Measurements from ENCODE around the gene ISOC2.

The ISOC2 gene, protein sequence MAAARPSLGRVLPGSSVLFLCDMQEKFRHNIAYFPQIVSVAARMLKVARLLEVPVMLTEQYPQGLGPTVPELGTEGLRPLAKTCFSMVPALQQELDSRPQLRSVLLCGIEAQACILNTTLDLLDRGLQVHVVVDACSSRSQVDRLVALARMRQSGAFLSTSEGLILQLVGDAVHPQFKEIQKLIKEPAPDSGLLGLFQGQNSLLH

DNA sequence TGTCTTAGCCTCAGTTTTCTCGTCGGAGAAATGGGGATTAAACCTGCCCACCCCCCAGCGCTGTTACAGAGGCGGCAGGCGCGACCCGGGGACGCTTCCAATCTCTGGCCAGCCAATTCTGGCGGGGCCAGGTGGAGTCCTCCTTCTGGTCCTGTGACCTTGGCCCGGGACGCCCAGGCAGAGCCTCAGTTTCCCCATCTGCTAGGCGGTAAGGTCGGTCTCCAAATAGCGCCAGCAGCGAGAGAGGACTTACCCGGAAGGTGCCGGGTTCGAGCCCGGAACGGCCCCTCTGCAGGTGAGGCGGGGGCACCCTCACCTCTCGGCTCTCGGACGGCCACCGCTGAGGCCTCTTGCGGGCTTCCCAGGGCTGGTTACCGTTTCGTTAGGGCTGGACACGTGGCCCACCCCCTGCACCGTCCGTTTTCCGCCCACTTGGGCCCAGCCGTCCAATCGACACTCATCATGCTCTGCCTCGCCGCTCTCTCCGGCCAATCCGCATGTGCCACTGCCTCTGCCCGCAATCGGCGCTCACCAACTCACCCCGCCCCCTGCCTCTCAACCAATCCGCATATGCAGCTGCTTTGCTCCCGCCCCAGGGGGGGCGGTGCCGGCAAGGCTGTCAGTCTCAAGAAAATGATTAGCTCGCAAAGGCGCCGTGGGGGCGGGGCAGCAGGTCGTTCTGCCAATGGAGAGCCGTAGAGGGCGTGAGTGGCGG, at the start of gene ISOC2:
Gene ISOC2 (minus strand): TSS at position 384 of the 715 bp plus-strand sequence. CDS start 5,156 bp downstream, outside the sequence.
- Histone ChIP-seq H3K9ac (ENCODE audit: low read length in 2 of 2) (peak within 1 kb of the TSS; percentile 87 to 91), H3K36me3 (ENCODE audit: control insufficient read depth in 2 of 2, insufficient read depth in 2 of 2, low read length in 2 of 2) (no peaks in the 10 kb centered on the region), H3K27me3 (ENCODE audit: control insufficient read depth in 1 of 2, insufficient read depth in 2 of 2, low read length in 2 of 2) (no peaks in the 10 kb centered on the region), H3K4me1 (ENCODE audit: control insufficient read depth, insufficient read depth, low read length) (peaks cover 29% of the 10 kb centered on the region), H3K9me3 (ENCODE audit: control insufficient read depth in 2 of 2, low read length in 2 of 2) (no peaks in the 10 kb centered on the region), H3K27ac (ENCODE audit: low read length) (peak within 1 kb of the TSS; percentile 91), H3K4me3 (ENCODE audit: low read length in 2 of 2) (peak within 1 kb of the TSS; percentile 91 to 93)

DNA sequence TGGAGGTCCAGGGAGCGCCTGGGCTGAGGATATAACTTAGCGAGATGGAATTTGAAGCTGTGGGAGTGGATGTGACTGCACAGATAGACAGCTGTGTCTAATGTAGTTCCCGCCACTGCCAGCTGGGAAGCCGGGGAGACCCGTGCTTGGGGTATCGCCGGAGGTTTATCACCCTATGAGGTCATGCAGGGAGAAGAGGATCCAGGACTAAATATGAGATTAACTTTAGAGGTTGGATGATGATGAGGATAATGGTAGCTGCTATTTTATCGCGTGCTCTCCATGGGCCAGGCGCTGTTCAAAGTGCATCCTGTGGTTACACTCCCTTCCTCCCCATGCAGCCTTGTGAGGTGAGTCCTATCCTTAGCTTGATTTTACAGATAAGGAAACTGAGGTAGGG, 46.7 kb upstream of the ISOC2 start:
- no peak overlapping the region for H3K4me3 ChIP-seq (ENCODE audit: low read length in 2 of 2)
- H3K27me3 ChIP-seq (ENCODE audit: control insufficient read depth in 1 of 2, insufficient read depth in 2 of 2, low read length in 2 of 2): no peaks in the 10 kb centered on the region
- H3K9me3 ChIP-seq (ENCODE audit: control insufficient read depth in 2 of 2, low read length in 2 of 2): no peaks in the 10 kb centered on the region
- no peak overlapping the region for H3K9ac ChIP-seq (ENCODE audit: low read length in 2 of 2)
- peaks cover 3 to 7% of the 10 kb centered on the region in 2 donors for H3K36me3 ChIP-seq (ENCODE audit: control insufficient read depth in 2 of 2, insufficient read depth in 2 of 2, low read length in 2 of 2)
- H3K27ac ChIP-seq (ENCODE audit: low read length): no peak overlapping the region
- peaks cover 10% of the 10 kb centered on the region for H3K4me1 ChIP-seq (ENCODE audit: control insufficient read depth, insufficient read depth, low read length)

DNA sequence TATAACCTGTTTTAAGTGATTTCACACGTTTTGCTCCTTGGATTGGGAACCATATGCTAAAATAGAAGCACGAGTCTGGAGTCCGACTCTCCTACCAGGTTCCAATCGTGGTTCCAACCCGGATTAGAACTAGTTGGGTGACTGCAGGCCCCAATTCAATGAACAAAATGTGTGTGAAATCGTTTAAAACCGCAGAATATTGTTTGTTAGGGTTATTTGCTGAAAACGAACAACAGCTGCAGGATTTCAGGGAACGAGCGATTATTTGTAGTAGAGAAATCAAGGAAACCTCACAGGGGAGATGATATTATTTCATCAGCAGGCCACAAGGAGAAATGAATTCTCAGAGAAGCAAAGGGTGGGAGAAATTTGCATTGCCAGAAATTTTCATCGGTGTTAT, 43.5 kb upstream of the ISOC2 start:
- Histone ChIP-seq H3K9ac (ENCODE audit: low read length in 2 of 2) (no peak overlapping the region), H3K27me3 (ENCODE audit: control insufficient read depth in 1 of 2, insufficient read depth in 2 of 2, low read length in 2 of 2) (no peaks in the 10 kb centered on the region), H3K4me1 (ENCODE audit: control insufficient read depth, insufficient read depth, low read length) (peaks cover 10% of the 10 kb centered on the region), H3K9me3 (ENCODE audit: control insufficient read depth in 2 of 2, low read length in 2 of 2) (no peaks in the 10 kb centered on the region), H3K36me3 (ENCODE audit: control insufficient read depth in 2 of 2, insufficient read depth in 2 of 2, low read length in 2 of 2) (peaks cover 8 to 16% of the 10 kb centered on the region in 2 donors), H3K27ac (ENCODE audit: low read length) (no peak overlapping the region), H3K4me3 (ENCODE audit: low read length in 2 of 2) (no peak overlapping the region)

DNA sequence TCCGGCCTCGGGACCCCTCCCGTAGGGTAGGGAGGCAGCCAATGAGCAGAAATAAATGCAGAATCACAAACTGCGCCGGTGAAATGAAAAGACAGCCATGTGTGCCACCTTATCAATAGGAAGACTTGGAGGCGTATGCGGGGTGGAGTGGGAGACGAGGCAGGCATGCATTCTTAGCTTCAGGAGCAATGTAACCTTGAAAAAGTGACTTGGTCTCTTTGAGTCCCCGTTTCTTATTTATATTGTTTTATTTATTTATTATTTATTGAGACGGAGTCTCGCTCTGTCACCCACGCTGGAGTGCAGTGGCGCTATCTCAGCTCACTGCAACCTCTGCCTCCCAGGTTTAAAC, 42.8 kb upstream of the ISOC2 start:
- Histone ChIP-seq H3K4me3 (ENCODE audit: low read length in 2 of 2) (peak overlapping the region in 1 of 2 donors; percentile 78), H3K27ac (ENCODE audit: low read length) (no peak overlapping the region), H3K4me1 (ENCODE audit: control insufficient read depth, insufficient read depth, low read length) (peaks cover 11% of the 10 kb centered on the region), H3K9me3 (ENCODE audit: control insufficient read depth in 2 of 2, low read length in 2 of 2) (no peaks in the 10 kb centered on the region), H3K36me3 (ENCODE audit: control insufficient read depth in 2 of 2, insufficient read depth in 2 of 2, low read length in 2 of 2) (peaks cover 8 to 18% of the 10 kb centered on the region in 2 donors), H3K9ac (ENCODE audit: low read length in 2 of 2) (no peak overlapping the region), H3K27me3 (ENCODE audit: control insufficient read depth in 1 of 2, insufficient read depth in 2 of 2, low read length in 2 of 2) (no peaks in the 10 kb centered on the region)

DNA sequence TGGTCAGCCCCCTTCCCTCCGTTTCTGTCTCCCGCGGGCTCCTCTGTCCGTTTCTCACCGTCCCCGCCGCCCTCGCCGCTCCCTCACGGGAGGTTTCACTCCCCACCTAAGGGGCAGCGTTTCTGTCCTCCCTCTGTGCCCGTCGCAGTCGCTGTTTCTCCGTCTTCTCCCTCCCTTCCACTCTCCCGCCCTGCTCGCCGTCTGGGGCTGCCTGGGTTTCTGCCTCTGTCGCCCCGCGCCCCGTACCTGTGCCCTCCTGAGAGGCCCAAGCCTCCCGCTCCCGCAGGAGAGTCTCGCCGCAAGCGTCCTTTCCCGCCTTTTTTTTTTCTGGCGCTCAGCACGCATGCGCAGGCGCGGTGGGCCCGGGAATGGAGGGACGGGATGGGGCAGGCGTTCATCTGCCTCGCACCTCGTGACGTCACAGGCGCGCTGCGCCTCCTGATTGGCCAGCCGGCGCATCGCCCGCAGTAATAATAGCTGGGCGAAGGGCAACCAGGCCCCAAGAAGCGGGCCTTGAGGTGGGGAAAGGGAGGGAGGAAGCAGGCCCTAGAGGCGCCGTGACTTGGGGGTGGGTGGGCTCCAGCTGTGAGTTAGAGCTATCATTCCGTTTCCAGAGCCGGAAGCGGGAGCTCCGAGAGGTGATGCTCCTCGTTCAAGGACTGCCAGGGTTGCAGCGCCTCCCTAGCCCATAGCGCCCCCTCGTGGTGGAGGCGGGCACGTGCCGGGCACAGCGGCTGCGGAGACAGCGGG, 42.2 kb upstream of the ISOC2 start:
- Histone ChIP-seq H3K4me1 (ENCODE audit: control insufficient read depth, insufficient read depth, low read length) (peaks cover 16% of the 10 kb centered on the region), H3K36me3 (ENCODE audit: control insufficient read depth in 2 of 2, insufficient read depth in 2 of 2, low read length in 2 of 2) (peaks cover 8 to 18% of the 10 kb centered on the region in 2 donors), H3K27ac (ENCODE audit: low read length) (peak overlapping the region; percentile 53), H3K4me3 (ENCODE audit: low read length in 2 of 2) (peak overlapping the region; percentile 47 to 78), H3K9me3 (ENCODE audit: control insufficient read depth in 2 of 2, low read length in 2 of 2) (no peaks in the 10 kb centered on the region), H3K9ac (ENCODE audit: low read length in 2 of 2) (no peak overlapping the region), H3K27me3 (ENCODE audit: control insufficient read depth in 1 of 2, insufficient read depth in 2 of 2, low read length in 2 of 2) (no peaks in the 10 kb centered on the region)

DNA sequence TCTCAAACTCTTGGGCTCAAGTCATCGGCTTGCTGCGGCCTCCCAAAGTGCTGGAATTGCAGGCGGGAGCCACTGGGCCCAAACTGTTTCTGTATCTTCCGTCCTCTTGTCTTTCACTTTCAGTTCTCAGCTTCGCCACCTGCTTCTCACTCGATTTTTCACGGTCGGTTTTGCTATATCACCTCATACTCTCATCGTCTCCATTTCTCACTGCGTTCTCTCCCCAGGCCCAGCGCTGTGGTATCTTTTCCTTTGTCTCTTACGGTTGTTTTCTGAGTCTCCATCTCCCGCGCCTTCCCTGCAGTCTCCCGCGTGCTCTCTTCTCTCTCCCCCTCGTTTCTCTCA, 41.7 kb upstream of the ISOC2 start:
- Histone ChIP-seq H3K9me3 (ENCODE audit: control insufficient read depth in 2 of 2, low read length in 2 of 2) (no peaks in the 10 kb centered on the region), H3K4me3 (ENCODE audit: low read length in 2 of 2) (no peak overlapping the region), H3K27me3 (ENCODE audit: control insufficient read depth in 1 of 2, insufficient read depth in 2 of 2, low read length in 2 of 2) (no peaks in the 10 kb centered on the region), H3K4me1 (ENCODE audit: control insufficient read depth, insufficient read depth, low read length) (peaks cover 22% of the 10 kb centered on the region), H3K9ac (ENCODE audit: low read length in 2 of 2) (no peak overlapping the region), H3K36me3 (ENCODE audit: control insufficient read depth in 2 of 2, insufficient read depth in 2 of 2, low read length in 2 of 2) (peaks cover 8 to 18% of the 10 kb centered on the region in 2 donors), H3K27ac (ENCODE audit: low read length) (no peak overlapping the region)

DNA sequence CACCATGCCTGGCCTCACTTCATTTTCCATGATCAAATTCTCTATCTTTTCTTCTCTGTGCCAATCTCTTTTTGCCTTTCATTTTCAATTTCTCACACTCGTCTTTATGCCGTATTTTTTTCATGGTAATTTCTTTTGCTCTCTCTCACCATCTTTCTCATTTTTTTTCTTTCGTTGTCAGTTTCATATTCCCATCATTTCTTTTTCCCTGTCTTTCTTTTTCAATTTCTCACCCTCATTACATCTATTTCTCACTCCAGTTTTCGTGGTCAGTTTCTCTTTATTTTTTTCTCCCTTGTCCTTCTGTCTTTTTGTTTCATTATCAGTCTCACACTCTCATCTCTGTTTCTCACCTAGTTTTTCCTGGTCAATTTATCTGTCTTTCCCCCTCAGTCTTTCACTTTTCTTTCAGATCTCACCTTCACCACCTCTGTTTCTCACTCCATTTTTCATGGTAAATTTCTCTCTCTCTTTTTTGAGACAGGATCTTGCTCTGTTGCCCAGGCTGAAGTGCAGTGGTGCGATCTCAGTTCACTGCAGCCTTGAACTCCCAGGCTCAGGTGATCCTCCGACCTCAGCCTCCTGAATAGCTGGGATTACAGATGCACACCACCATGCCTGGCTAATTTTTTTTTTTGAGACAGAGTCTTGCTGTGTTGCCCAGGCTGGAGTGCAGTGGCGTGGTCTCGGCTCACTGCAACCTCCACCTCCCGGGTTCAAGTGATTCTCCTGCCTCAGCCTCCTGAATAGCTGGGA, 40.9 kb upstream of the ISOC2 start:
- Histone ChIP-seq H3K9ac (ENCODE audit: low read length in 2 of 2) (no peak overlapping the region), H3K36me3 (ENCODE audit: control insufficient read depth in 2 of 2, insufficient read depth in 2 of 2, low read length in 2 of 2) (peaks cover 8 to 17% of the 10 kb centered on the region in 2 donors), H3K4me3 (ENCODE audit: low read length in 2 of 2) (no peak overlapping the region), H3K4me1 (ENCODE audit: control insufficient read depth, insufficient read depth, low read length) (peaks cover 25% of the 10 kb centered on the region), H3K9me3 (ENCODE audit: control insufficient read depth in 2 of 2, low read length in 2 of 2) (no peaks in the 10 kb centered on the region), H3K27ac (ENCODE audit: low read length) (no peak overlapping the region), H3K27me3 (ENCODE audit: control insufficient read depth in 1 of 2, insufficient read depth in 2 of 2, low read length in 2 of 2) (no peaks in the 10 kb centered on the region)

DNA sequence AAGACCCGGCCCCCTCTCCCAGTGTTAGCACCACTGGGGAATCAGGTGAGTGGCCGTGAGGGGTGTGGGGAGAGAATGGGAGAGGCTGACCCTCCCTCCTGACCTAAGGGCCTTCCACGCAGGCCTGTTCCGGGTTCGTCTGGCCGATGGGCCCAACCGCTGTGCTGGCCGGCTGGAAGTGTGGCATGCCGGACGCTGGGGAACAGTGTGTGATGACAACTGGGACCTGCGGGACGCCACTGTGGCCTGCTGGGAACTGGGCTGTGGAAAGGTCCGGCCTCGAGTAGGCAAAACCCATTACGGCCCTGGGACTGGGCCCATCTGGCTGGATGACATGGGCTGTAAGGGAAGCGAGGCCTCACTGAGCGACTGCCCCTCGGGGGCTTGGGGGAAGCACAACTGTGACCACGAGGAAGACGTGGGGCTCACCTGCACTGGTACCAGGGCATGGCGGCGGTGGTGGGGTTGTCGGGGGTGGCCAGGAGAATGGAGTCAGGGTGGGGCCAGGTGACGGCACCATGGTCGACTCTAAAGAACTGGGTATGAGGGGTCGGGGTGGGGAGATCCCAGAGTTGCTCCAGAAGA, 39.0 kb upstream of the ISOC2 start:
- Histone ChIP-seq H3K27ac (ENCODE audit: low read length) (no peak overlapping the region), H3K4me3 (ENCODE audit: low read length in 2 of 2) (no peak overlapping the region), H3K36me3 (ENCODE audit: control insufficient read depth in 2 of 2, insufficient read depth in 2 of 2, low read length in 2 of 2) (peaks cover 10 to 22% of the 10 kb centered on the region in 2 donors), H3K9me3 (ENCODE audit: control insufficient read depth in 2 of 2, low read length in 2 of 2) (no peaks in the 10 kb centered on the region), H3K27me3 (ENCODE audit: control insufficient read depth in 1 of 2, insufficient read depth in 2 of 2, low read length in 2 of 2) (no peaks in the 10 kb centered on the region), H3K9ac (ENCODE audit: low read length in 2 of 2) (no peak overlapping the region), H3K4me1 (ENCODE audit: control insufficient read depth, insufficient read depth, low read length) (peaks cover 27% of the 10 kb centered on the region)

DNA sequence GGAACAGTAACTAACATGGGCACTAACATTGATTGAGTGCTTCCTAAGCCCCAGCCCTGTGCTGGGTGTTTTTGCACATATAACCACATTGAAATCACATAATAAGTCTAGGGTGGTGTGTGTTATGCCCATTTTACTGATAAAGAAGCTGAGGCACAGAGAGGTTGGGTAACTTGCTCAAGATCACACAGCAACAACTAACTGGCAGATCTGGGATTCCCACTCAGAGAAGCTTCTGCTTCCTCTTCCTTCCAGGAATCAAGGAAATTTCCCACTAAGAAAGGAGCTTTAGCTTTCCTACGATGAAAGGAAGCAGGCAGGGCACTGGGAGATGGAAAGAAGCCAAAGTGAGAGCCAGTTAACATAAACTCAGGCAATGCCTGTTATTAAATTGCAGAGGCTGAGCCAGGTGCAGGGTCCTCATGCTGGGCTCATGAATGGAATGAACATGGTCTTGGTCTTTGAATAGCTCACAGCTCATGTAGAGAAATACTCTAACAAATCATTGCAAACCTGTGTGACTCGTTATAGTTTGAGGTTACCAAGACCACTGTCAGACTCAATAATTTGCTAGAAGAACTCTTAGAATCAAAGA, 36.9 kb upstream of the ISOC2 start:
- Histone ChIP-seq H3K4me1 (ENCODE audit: control insufficient read depth, insufficient read depth, low read length) (peaks cover 25% of the 10 kb centered on the region), H3K4me3 (ENCODE audit: low read length in 2 of 2) (no peak overlapping the region), H3K9me3 (ENCODE audit: control insufficient read depth in 2 of 2, low read length in 2 of 2) (no peaks in the 10 kb centered on the region), H3K27ac (ENCODE audit: low read length) (peak overlapping the region; percentile 41), H3K9ac (ENCODE audit: low read length in 2 of 2) (peak overlapping the region in 1 of 2 donors; percentile 29), H3K27me3 (ENCODE audit: control insufficient read depth in 1 of 2, insufficient read depth in 2 of 2, low read length in 2 of 2) (no peaks in the 10 kb centered on the region), H3K36me3 (ENCODE audit: control insufficient read depth in 2 of 2, insufficient read depth in 2 of 2, low read length in 2 of 2) (peaks cover 10 to 25% of the 10 kb centered on the region in 2 donors)

DNA sequence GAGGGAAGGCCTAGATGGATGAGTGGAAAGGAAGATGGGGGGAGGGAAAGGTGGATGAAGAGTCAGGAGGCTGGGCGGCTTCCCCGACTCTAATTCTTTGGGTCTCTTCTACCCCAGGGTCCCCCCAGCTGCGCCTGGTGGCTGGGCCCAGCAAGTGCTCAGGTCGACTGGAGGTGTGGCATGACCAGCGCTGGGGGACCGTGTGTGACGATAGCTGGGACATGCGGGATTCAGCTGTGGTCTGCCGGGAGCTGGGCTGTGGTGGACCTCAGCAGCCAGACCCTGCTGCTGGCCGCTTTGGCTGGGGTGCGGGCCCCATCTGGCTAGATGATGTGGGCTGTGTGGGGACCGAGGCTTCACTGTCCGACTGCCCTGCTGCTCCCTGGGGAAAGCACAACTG, 36.3 kb upstream of the ISOC2 start:
- Histone ChIP-seq H3K36me3 (ENCODE audit: control insufficient read depth in 2 of 2, insufficient read depth in 2 of 2, low read length in 2 of 2) (peaks cover 10 to 25% of the 10 kb centered on the region in 2 donors), H3K27me3 (ENCODE audit: control insufficient read depth in 1 of 2, insufficient read depth in 2 of 2, low read length in 2 of 2) (no peaks in the 10 kb centered on the region), H3K27ac (ENCODE audit: low read length) (peak overlapping the region; percentile 41), H3K4me3 (ENCODE audit: low read length in 2 of 2) (no peak overlapping the region), H3K9ac (ENCODE audit: low read length in 2 of 2) (no peak overlapping the region), H3K4me1 (ENCODE audit: control insufficient read depth, insufficient read depth, low read length) (peaks cover 30% of the 10 kb centered on the region), H3K9me3 (ENCODE audit: control insufficient read depth in 2 of 2, low read length in 2 of 2) (no peaks in the 10 kb centered on the region)

All from stomach smooth muscle (tissue), 2 donors.